ENCODE data around the gene MMP27.

Gene MMP27

GRCh38 chr11:102695201-102695600 is 10.4 kb downstream of the MMP27 start:
- DNase-seq: no peak

- DNase-seq: no peak
Measured at GRCh38 chr11:102685754-102686153, 19.8 kb downstream of the MMP27 start.

- DNase-seq: no peak
Measured at GRCh38 chr11:102685338-102685737, 20.2 kb downstream of the MMP27 start.

GRCh38 chr11:102683277-102683676 is 22.3 kb downstream of the MMP27 start:
- DNase-seq: peak in 1 of 3 experiments; percentile 4

GRCh38 chr11:102680945-102681344 is 24.6 kb downstream of the MMP27 start:
- no peak for DNase-seq

- DNase-seq: no peak
Measured at GRCh38 chr11:102678022-102678421, 27.5 kb downstream of the MMP27 start.

- DNase-seq: no peak
Measured at GRCh38 chr11:102676084-102676483, 29.5 kb downstream of the MMP27 start.

GRCh38 chr11:102669664-102670063 is 35.9 kb downstream of the MMP27 start:
- no peak for DNase-seq

- DNase-seq: peak; percentile 35 to 72 (median 43)
Measured at GRCh38 chr11:102666331-102666957, 39.1 kb downstream of the MMP27 start.

- no peak for DNase-seq
Measured at GRCh38 chr11:102664001-102664752, 41.4 kb downstream of the MMP27 start.

GRCh38 chr11:102662607-102663006 is 43.0 kb downstream of the MMP27 start:
- peak in 2 of 3 experiments; percentile 26 to 65 for DNase-seq

- no peak for DNase-seq
Measured at GRCh38 chr11:102661040-102661439, 44.5 kb downstream of the MMP27 start.

GRCh38 chr11:102656528-102656927 is 49.0 kb downstream of the MMP27 start:
- no peak for DNase-seq

- no peak for DNase-seq
Measured at GRCh38 chr11:102655547-102655946, 50.0 kb downstream of the MMP27 start.

GRCh38 chr11:102654761-102655160 is 50.8 kb downstream of the MMP27 start:
- no peak for DNase-seq

- no peak for DNase-seq
Measured at GRCh38 chr11:102653744-102654291, 51.8 kb downstream of the MMP27 start.

GRCh38 chr11:102647430-102647829 is 58.1 kb downstream of the MMP27 start:
- DNase-seq: no peak

- no peak for DNase-seq
Measured at GRCh38 chr11:102643941-102644340, 61.6 kb downstream of the MMP27 start.

Measured in NCI-H1417 (cell line).